ENCODE results near the gene EXOC1L.

Gene EXOC1L

GRCh38 chr4:55793479-55793878 is 26.1 kb upstream of the EXOC1L start:
- no peak for TF ChIP-seq CTCF (IDR thresholded peaks at IDR 0.05; ENCODE audit: low read depth, low read length)
- in situ Hi-C loops (cut with HindIII; ENCODE audit: low sequenced_read_pairs), result no loop called here
- DNase-seq (ENCODE audit: low read depth, low spot score), result no peak
- H3K4me3 ChIP-seq (ENCODE audit: low read depth, low read length), result no peak overlapping the region

GRCh38 chr4:55794053-55794452 is 25.5 kb upstream of the EXOC1L start:
- in situ Hi-C loops (cut with HindIII; ENCODE audit: low sequenced_read_pairs), result no loop called here
- TF ChIP-seq CTCF (IDR thresholded peaks at IDR 0.05; ENCODE audit: low read depth, low read length), result no peak
- DNase-seq (ENCODE audit: low read depth, low spot score), result no peak
- no peak overlapping the region for H3K4me3 ChIP-seq (ENCODE audit: low read depth, low read length)

- TF ChIP-seq CTCF (IDR thresholded peaks at IDR 0.05; ENCODE audit: low read depth, low read length), result no peak
- no peak overlapping the region for H3K4me3 ChIP-seq (ENCODE audit: low read depth, low read length)
- in situ Hi-C loops (cut with HindIII; ENCODE audit: low sequenced_read_pairs), result no loop called here
- DNase-seq (ENCODE audit: low read depth, low spot score), result no peak
Measured at GRCh38 chr4:55795341-55795740, 24.2 kb upstream of the EXOC1L start.

- H3K4me3 ChIP-seq (ENCODE audit: low read depth, low read length), result no peak overlapping the region
- DNase-seq (ENCODE audit: low read depth, low spot score), result no peak
- in situ Hi-C loops (cut with HindIII; ENCODE audit: low sequenced_read_pairs), result no loop called here
- no peak for TF ChIP-seq CTCF (IDR thresholded peaks at IDR 0.05; ENCODE audit: low read depth, low read length)
Measured at GRCh38 chr4:55801498-55801897, 18.1 kb upstream of the EXOC1L start.

DNA sequence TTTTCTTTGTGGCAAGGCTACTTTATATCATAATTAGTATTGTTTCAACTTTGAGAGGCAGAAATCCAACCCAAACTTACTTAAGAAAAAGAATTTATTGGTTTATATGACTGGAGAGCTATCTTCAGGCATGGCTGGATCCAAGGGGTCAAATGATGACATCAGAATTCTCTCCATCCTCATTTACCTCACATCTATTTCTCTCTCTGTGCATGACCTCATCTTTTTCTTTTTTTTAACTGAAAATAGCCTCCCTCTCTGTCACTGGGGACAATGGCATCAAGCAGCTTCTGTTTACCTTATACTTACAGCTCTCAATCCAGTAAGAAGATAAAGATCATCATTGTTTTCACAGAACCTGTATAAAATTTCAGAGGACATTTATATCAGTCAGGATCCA is 12.0 kb upstream of the EXOC1L start:
- DNase-seq (ENCODE audit: low read depth, low spot score), result no peak
- in situ Hi-C loops (cut with HindIII; ENCODE audit: low sequenced_read_pairs), result no loop called here
- no peak for TF ChIP-seq CTCF (IDR thresholded peaks at IDR 0.05; ENCODE audit: low read depth, low read length)
- no peak overlapping the region for H3K4me3 ChIP-seq (ENCODE audit: low read depth, low read length)

GRCh38 chr4:55808186-55808585 is 11.4 kb upstream of the EXOC1L start:
- TF ChIP-seq CTCF (IDR thresholded peaks at IDR 0.05; ENCODE audit: low read depth, low read length), result no peak
- DNase-seq (ENCODE audit: low read depth, low spot score), result no peak
- in situ Hi-C loops (cut with HindIII; ENCODE audit: low sequenced_read_pairs), result no loop called here
- no peak overlapping the region for H3K4me3 ChIP-seq (ENCODE audit: low read depth, low read length)

- no peak overlapping the region for H3K4me3 ChIP-seq (ENCODE audit: low read depth, low read length)
- in situ Hi-C loops (cut with HindIII; ENCODE audit: low sequenced_read_pairs), result no loop called here
- DNase-seq (ENCODE audit: low read depth, low spot score), result no peak
- TF ChIP-seq CTCF (IDR thresholded peaks at IDR 0.05; ENCODE audit: low read depth, low read length), result no peak
Measured at GRCh38 chr4:55808632-55809031, 11.0 kb upstream of the EXOC1L start.

Data from astrocyte of the spinal cord (primary cell).